Adrenal gland (tissue), 5 donors: ENCODE data around the gene SLC24A3.

Experiments used
- CTCF ChIP-seq, 6 experiments: fragments of 450-650 bp in 4 of 6; fragments of 200-600 bp in 2 of 6; sonication (generic) in 1 of 6; IDR thresholded peaks; 1 replicate in 5 of 6; 2 replicates in 1 of 6; pipeline versions ENCODE4 v1.5.1 to v1.8.0; 2016 to 2021; ENCODE audit warnings: antibody characterized with exemption in 6 of 6, mild to moderate bottlenecking in 2 of 6, moderate library complexity in 1 of 6
- POLR2A ChIP-seq, 2 donors: fragments of 450-650 bp; IDR thresholded peaks; one replicate each; pipeline ENCODE4 v1.6.1; 2017; ENCODE audit warnings: antibody characterized with exemption in 2 of 2, mild to moderate bottlenecking in 2 of 2, moderate library complexity in 1 of 2
- donor health status: DM: no; HTN: no; CAD: no.

GRCh38 chr20:19314621-19315020 is 102.2 kb downstream of the SLC24A3 start:
- TF ChIP-seq CTCF (IDR thresholded peaks at IDR 0.05) (no peak), POLR2A (IDR thresholded peaks at IDR 0.05) (no peak)
